Omental fat pad (tissue), 4 donors: ENCODE data around the gene ATP5F1D. TPM values are rescaled to one million over a fixed set of nuclear protein-coding genes. Genes with fewer than 3 reads are reported as not detected.
"Not testable (repeated sequence)": the region's sequence is repeated elsewhere in the genome, so short reads cannot be mapped to it uniquely, and the experiment has no call there.

Experiments
- ATAC-seq: fragments of 150-250 bp; one replicate; pipeline ENCODE4 v1.9.1; 2016; ENCODE audit warnings: mild to moderate bottlenecking, moderate library complexity; ENCODE audit not compliant: low FRiP score
- DNase-seq: peaks from one replicate; pipeline ENCODE4 v3.0.0-alpha.2; 2019; ENCODE audit warnings: low spot score
- total RNA-seq, 4 donors: library from RNA; depleted of rRNA; stranded (reverse); fragments of >200 nt; gene quantifications; one replicate each; pipeline ENCODE4 v1.1.0, GENCODE V29; 2016
- TF ChIP-seq, protein P1 (sequence below), 3 donors: fragments of 450-650 bp; IDR thresholded peaks; one replicate each; pipeline ENCODE4 v1.5.1; 2016 to 2017; ENCODE audit warnings: antibody characterized with exemption in 3 of 3, mild to moderate bottlenecking in 3 of 3, moderate library complexity in 2 of 3

Gene ATP5F1D
- total RNA-seq, result 10 to 100 TPM; 46.4 to 76.0 (median 60.2) TPM

DNA sequence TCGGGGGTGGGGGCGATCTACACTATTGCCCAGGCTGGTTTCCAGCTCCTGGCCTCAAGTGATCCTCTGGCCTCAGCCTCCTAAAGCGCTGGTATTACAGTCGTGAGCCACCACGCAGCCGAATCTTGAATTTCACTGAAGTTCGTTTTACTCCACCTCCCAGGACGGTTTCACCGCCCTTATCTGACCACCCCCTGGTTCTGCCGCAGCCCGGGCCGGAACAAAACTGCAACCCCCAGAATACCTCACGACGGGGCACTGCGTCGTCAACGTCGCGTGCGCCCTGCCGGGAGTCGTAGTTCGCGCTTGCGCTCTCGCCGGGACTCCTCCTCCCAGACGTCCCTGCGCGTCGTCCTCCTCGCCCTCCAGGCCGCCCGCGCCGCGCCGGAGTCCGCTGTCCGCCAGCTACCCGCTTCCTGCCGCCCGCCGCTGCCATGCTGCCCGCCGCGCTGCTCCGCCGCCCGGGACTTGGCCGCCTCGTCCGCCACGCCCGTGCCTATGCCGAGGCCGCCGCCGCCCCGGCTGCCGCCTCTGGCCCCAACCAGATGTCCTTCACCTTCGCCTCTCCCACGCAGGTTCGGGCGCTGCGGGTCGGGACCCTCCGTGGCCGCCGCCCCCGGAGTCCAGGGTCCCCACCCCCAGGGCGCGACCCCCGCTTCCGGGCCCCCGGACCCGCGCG, at the start of gene ATP5F1D:
Gene ATP5F1D, plus strand, starts transcription at position 335 of the 679 bp plus-strand sequence. Its CDS starts 100 bp downstream, at position 435.
- ATAC-seq (peak; percentile 33), DNase-seq (no peak)
- TF ChIP-seq, protein P1, sequence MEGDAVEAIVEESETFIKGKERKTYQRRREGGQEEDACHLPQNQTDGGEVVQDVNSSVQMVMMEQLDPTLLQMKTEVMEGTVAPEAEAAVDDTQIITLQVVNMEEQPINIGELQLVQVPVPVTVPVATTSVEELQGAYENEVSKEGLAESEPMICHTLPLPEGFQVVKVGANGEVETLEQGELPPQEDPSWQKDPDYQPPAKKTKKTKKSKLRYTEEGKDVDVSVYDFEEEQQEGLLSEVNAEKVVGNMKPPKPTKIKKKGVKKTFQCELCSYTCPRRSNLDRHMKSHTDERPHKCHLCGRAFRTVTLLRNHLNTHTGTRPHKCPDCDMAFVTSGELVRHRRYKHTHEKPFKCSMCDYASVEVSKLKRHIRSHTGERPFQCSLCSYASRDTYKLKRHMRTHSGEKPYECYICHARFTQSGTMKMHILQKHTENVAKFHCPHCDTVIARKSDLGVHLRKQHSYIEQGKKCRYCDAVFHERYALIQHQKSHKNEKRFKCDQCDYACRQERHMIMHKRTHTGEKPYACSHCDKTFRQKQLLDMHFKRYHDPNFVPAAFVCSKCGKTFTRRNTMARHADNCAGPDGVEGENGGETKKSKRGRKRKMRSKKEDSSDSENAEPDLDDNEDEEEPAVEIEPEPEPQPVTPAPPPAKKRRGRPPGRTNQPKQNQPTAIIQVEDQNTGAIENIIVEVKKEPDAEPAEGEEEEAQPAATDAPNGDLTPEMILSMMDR (IDR thresholded peaks at IDR 0.05), result no peak

DNA sequence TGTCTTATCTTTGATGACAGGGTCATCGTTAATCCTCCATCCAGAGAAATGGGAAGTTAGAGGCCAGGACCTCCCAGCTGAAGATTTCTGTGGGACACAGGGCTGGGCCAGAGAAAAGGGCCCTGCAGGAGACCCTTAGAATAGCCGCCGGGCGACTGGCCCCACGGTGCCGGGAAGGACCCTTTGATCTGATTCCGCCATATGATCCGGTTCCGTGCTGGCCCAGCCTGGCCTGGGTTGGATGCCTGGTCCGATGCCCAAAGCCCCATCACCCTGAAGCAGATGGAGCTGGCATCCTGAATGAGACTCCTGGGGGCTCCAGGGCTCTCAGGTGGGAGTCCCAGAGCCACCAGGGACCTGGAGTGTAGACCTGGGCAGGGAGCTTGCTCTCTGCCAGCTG, 42.0 kb upstream of the ATP5F1D start:
- ATAC-seq (no peak), DNase-seq (no peak)
- TF ChIP-seq, protein P1 (IDR thresholded peaks at IDR 0.05), result no peak

DNA sequence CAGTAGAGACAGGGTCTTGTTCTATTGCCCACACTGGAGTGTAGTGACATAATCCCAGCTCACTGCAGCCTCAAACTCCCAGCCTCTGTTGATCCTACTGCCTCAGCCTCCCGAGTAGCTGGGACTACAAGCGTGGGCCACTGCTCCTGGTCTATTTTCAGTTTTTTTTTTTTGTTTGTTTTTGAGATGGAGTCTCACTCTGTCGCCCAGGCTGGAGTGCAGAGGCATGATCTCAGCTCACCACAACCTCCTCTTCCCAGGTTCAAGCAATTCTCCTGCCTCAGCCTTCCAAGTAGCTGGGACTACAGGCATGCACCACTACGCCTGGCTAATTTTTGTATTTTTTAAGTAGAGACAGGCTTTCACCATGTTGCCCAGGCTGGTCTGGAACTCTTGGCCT, 40.9 kb upstream of the ATP5F1D start:
- ATAC-seq, DNase-seq: not testable (repeated sequence)

DNA sequence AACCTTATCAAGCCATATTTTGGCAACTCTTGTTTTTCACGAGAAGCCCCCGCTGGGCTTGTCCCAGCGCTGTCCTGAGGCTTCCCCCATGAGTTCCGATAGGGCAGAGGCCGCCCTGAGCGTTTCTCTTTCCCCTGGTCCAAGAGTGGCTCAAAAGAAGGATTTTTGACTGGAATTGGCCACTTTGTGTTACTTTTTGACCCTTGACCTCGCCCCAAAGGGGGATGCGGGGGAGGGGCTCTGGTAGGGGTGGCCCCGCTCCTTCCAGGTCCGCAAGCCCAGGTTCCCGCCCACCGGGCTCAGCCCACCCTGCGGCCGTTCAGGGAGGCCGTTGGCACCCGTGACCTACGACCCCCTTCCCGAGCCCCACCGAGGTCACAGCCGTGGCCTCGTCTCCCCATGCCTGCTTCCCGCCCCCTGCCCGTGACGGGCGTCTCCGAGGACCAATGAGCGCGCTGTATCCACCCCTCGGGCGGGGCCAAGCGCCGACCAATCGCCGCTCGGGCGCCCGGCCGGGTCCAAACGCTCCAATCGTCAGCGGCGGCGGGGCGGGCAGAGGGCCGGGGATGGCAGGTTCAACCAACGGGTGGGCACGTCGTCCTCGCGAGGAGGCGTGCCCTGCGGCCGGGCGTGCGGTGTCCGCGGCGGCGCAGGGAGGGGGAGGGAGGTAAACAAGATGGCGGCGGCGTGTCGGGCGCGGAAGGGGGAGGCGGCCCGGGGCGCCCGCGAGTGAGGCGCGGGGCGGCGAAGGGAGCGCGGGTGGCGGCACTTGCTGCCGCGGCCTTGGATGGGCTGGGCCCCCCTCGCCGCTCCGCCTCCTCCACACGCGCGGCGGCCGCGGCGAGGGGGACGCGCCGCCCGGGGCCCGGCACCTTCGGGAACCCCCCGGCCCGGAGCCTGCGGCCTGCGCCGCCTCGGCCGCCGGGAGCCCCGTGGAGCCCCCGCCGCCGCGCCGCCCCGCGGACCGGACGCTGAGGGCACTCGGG, 36.1 kb upstream of the ATP5F1D start, which contains the start of gene STK11:
Gene STK11, plus strand, starts transcription at position 665 of the 986 bp plus-strand sequence. CDS start 1,136 bp downstream, outside the sequence.
- ATAC-seq (peak; percentile 95), DNase-seq (peak; percentile 98)
- TF ChIP-seq, protein P1 (IDR thresholded peaks at IDR 0.05), result no peak

DNA sequence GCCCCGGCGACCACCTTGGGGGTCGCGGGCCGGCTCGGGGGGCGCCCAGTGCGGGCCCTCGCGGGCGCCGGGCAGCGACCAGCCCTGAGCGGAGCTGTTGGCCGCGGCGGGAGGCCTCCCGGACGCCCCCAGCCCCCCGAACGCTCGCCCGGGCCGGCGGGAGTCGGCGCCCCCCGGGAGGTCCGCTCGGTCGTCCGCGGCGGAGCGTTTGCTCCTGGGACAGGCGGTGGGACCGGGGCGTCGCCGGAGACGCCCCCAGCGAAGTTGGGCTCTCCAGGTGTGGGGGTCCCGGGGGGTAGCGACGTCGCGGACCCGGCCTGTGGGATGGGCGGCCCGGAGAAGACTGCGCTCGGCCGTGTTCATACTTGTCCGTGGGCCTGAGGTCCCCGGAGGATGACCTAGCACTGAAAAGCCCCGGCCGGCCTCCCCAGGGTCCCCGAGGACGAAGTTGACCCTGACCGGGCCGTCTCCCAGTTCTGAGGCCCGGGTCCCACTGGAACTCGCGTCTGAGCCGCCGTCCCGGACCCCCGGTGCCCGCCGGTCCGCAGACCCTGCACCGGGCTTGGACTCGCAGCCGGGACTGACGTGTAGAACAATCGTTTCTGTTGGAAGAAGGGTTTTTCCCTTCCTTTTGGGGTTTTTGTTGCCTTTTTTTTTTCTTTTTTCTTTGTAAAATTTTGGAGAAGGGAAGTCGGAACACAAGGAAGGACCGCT, 35.2 kb upstream of the ATP5F1D start:
- ATAC-seq (no peak), DNase-seq (no peak)
- TF ChIP-seq, protein P1 (IDR thresholded peaks at IDR 0.05), result no peak

DNA sequence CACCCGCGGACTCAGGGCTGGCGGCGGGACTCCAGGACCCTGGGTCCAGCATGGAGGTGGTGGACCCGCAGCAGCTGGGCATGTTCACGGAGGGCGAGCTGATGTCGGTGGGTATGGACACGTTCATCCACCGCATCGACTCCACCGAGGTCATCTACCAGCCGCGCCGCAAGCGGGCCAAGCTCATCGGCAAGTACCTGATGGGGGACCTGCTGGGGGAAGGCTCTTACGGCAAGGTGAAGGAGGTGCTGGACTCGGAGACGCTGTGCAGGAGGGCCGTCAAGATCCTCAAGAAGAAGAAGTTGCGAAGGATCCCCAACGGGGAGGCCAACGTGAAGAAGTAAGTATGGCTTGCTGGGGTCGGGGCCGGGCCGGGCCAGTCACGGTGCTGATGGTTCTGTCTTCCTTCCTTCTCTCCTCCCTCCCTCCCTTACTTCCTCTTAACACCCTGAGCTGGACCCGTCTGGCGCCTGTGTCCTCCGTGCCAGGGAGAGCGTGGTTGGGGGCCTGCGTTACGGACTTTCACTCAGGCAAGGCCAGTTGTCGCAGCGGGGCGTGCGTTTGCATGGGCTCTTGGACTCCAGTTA, 34.6 kb upstream of the ATP5F1D start:
- no peak for DNase-seq
- TF ChIP-seq, protein P1 (IDR thresholded peaks at IDR 0.05), result no peak
- ATAC-seq, result no peak

DNA sequence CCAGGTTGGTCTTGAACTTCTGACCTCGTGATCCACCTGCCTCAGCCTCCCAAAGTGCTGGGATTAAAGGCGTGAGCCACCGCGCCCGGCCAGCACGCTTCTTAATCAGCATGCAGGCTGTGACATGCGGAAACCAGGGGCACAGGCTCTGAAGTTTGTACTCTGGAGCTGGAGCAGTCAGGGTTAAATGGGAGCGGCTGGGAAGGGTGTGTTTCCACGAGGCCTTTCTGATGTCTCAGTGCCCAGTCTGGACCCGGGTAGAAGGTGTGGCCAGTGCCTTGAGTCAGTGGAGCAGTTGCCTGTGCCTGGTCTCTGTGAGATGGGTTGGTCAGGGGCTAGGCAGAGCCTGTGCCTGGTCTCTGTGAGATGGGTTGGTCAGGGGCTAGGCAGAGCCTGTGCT, 32.7 kb upstream of the ATP5F1D start:
- not testable (repeated sequence) for DNase-seq, ATAC-seq
